K562 (cell line): ENCODE measurements around the gene GTF2A2. TPM values are rescaled to one million over a fixed set of nuclear protein-coding genes. Genes with fewer than 3 reads are reported as not detected.

Experiments
- ATAC-seq: fragments of 200-7000 bp; cut with Tn5 transposase; 3 replicates; pipeline ENCODE4 v1.9.1; 2020; ENCODE audit warnings: moderate library complexity
- BruUV-seq: library from RNA; stranded (reverse); fragments of 400-500 nt; replicated peaks from 2 replicates; lab custom pipeline; 2021; lab: Mats Ljungman, UMichigan
- CTCF ChIA-PET: fragments of 300-600 bp; formaldehyde crosslinking; extraction: SDS; loops from one replicate; lab custom pipeline; 2021; ENCODE audit warnings: low intra/inter-chr PET ratio; lab: Yijun Ruan, JAX
- POLR2A ChIA-PET: fragments of 300-600, 350-650 bp; sonication (Branson Sonifier 250); formaldehyde crosslinking; extraction: SDS; loops from one replicate; lab custom pipeline; 2021; ENCODE audit warnings: antibody characterized with exemption, inconsistent platforms; lab: Yijun Ruan, JAX
- DNase-seq, 4 experiments: peaks; one replicate each; pipeline versions ENCODE4 v3.0.0 to v3.0.0-alpha.2; 2011 to 2018; ENCODE audit warnings: low spot score in 3 of 4, mixed read lengths in 3 of 4; ENCODE audit errors: extremely low read depth in 1 of 4
- FAIRE-seq: peaks from 2 replicates; lab custom pipeline; 2011; peaks lifted over from hg19 to GRCh38; lab: Jason Lieb, UNC
- H2AFZ ChIP-seq: 2 replicates; pipeline ENCODE4 v1.6.0; 2011; ENCODE audit warnings: low read depth, low read length, control low read depth, inconsistent platforms
- H3K27ac ChIP-seq: fragments of 200-600 bp; 3 replicates; pipeline ENCODE4 v1.8.0; 2011; ENCODE audit warnings: low read depth, mild to moderate bottlenecking, control low read depth, inconsistent platforms, low read length, moderate library complexity, mixed read lengths; ENCODE audit errors: extremely low read depth
- H3K27me3 ChIP-seq, 2 experiments: fragments of 300-600 bp in 1 of 2; 2 replicates in 1 of 2; 3 replicates in 1 of 2; pipeline versions ENCODE4 v1.6.0 to v1.8.0; 2011; ENCODE audit warnings: inconsistent platforms in 2 of 2, low read length in 2 of 2, mild to moderate bottlenecking in 1 of 2, mixed read lengths in 1 of 2, moderate library complexity in 1 of 2; ENCODE audit not compliant: control insufficient read depth in 2 of 2, insufficient read depth in 2 of 2
- H3K36me3 ChIP-seq: fragments of 300-600 bp; 3 replicates; pipeline ENCODE4 v1.8.0; 2011; ENCODE audit warnings: mild to moderate bottlenecking, low read length, inconsistent platforms; ENCODE audit not compliant: control insufficient read depth, insufficient read depth
- H3K4me1 ChIP-seq, 2 experiments: fragments of 200-600 bp in 1 of 2; replicated peaks in 1 of 2; 2 replicates in 1 of 2; 3 replicates in 1 of 2; pipeline versions ENCODE4 v1.5.1 to v1.8.0; 2011; ENCODE audit warnings: inconsistent platforms in 2 of 2, low read length in 2 of 2, mild to moderate bottlenecking in 1 of 2, mixed read lengths in 1 of 2, moderate library complexity in 1 of 2; ENCODE audit not compliant: control insufficient read depth in 2 of 2, insufficient read depth in 2 of 2
- H3K4me2 ChIP-seq: 2 replicates; pipeline ENCODE4 v1.6.1; 2011; ENCODE audit warnings: low read length, control low read depth, inconsistent platforms, mixed read lengths; ENCODE audit not compliant: insufficient read depth
- H3K4me3 ChIP-seq: fragments of 200-600 bp; sonication (generic), shearing (Covaris generic); 2 replicates; pipeline ENCODE4 v1.5.1; 2016; ENCODE audit warnings: control low read depth, inconsistent platforms
- H3K79me2 ChIP-seq: fragments of 200-600 bp; 3 replicates; pipeline ENCODE4 v1.8.0; 2011; ENCODE audit warnings: low read length, inconsistent platforms; ENCODE audit not compliant: control insufficient read depth, insufficient read depth
- H3K9ac ChIP-seq, 2 experiments: 2 replicates each; pipeline versions ENCODE4 v1.6.0 to v1.6.1; 2011; ENCODE audit warnings: low read depth in 2 of 2, low read length in 2 of 2, control low read depth in 1 of 2, inconsistent platforms in 1 of 2, mild to moderate bottlenecking in 1 of 2, mixed read lengths in 1 of 2; ENCODE audit not compliant: insufficient read depth in 1 of 2
- H3K9me1 ChIP-seq: one replicate; pipeline ENCODE4 v1.6.0; 2011; ENCODE audit warnings: inconsistent platforms, mild to moderate bottlenecking, low read length, moderate library complexity; ENCODE audit not compliant: control insufficient read depth, insufficient read depth
- H3K9me3 ChIP-seq: replicated peaks from 2 replicates; pipeline ENCODE4 v1.5.1; 2011; ENCODE audit warnings: low read depth, low read length, inconsistent platforms; ENCODE audit not compliant: control insufficient read depth, insufficient read depth
- H4K20me1 ChIP-seq: replicated peaks from 2 replicates; pipeline ENCODE4 v1.6.1; 2011; ENCODE audit warnings: low read length, inconsistent platforms, mixed read lengths; ENCODE audit not compliant: control insufficient read depth, insufficient read depth
- DPF2 ChIP-seq: fragments of 450-650 bp; IDR thresholded peaks from 2 replicates; pipeline ENCODE4 v1.6.1; 2016
- GABPB1 ChIP-seq: sonication (generic); formaldehyde crosslinking; IDR thresholded peaks from 2 replicates; pipeline ENCODE4 v1.8.0; 2022; ENCODE audit warnings: mild to moderate bottlenecking, missing genetic modification reagents
- GABPB2 ChIP-seq: fragments of 250-450 bp; sonication (Bioruptor Pico); conservative IDR thresholded peaks from 2 replicates; pipeline ENCODE4 v1.5.1; 2021; ENCODE audit warnings: mild to moderate bottlenecking
- GTF3C2 ChIP-seq: IDR thresholded peaks from 3 replicates; pipeline ENCODE4 v1.6.1; 2011; ENCODE audit warnings: borderline replicate concordance, mild to moderate bottlenecking, moderate library complexity; ENCODE audit not compliant: insufficient read length; ENCODE audit errors: extremely low read depth
- HINFP ChIP-seq: fragments of 450-650 bp; conservative IDR thresholded peaks from 2 replicates; pipeline ENCODE4 v1.6.1; 2016; ENCODE audit warnings: missing genetic modification characterization, low read depth, mild to moderate bottlenecking, control low read depth, missing compliant biosample characterization
- HNRNPUL1 ChIP-seq: fragments of 200-400 bp; formaldehyde crosslinking; IDR thresholded peaks from 2 replicates; pipeline ENCODE4 v1.6.1; 2017; ENCODE audit warnings: low read length
- MCM7 ChIP-seq, 2 experiments: fragments of 450-650 bp; IDR thresholded peaks; 2 replicates each; pipeline ENCODE4 v1.6.1; 2016 to 2018
- NCOA2 ChIP-seq, 2 experiments: fragments of 450-650 bp; IDR thresholded peaks; 2 replicates each; pipeline ENCODE4 v1.6.1; 2018; ENCODE audit warnings: mild to moderate bottlenecking in 2 of 2, moderate library complexity in 1 of 2; ENCODE audit not compliant: partially characterized antibody in 2 of 2
- SIRT6 ChIP-seq: IDR thresholded peaks from one replicate; pipeline ENCODE4 v1.6.1; 2012; ENCODE audit warnings: low read depth, mild to moderate bottlenecking, control low read depth, inconsistent platforms, low read length, moderate library complexity
- SMARCA4 ChIP-seq: fragments of 450-650 bp; IDR thresholded peaks from 2 replicates; pipeline ENCODE4 v1.6.1; 2016
- SNIP1 ChIP-seq: fragments of 450-650 bp; IDR thresholded peaks from 2 replicates; pipeline ENCODE4 v1.7.1; 2017; ENCODE audit warnings: low read depth, mild to moderate bottlenecking
- ZBTB17 ChIP-seq: fragments of 450-650 bp; formaldehyde crosslinking; IDR thresholded peaks from 2 replicates; pipeline ENCODE4 v1.4.0; 2020; ENCODE audit warnings: mild to moderate bottlenecking
- ZNF133 ChIP-seq: fragments of 250-450 bp; sonication (Bioruptor Pico); IDR thresholded peaks from 2 replicates; pipeline ENCODE4 v1.4.0; 2020; ENCODE audit warnings: mild to moderate bottlenecking
- WGBS: fragments of 100-300 bp; shearing (Covaris generic); methylation state at CpG from one replicate; pipeline ENCODE4 v1.1.6; 2016; ENCODE audit warnings: low coverage, mixed read lengths; ENCODE audit not compliant: insufficient coverage; ENCODE audit errors: missing lambda C conversion rate; 5-methylcytosine and 5-hydroxymethylcytosine counted together
- in situ Hi-C: fragments of 300-500 bp; cut with MboI; formaldehyde crosslinking; loops from 4 replicates; pipeline ENCODE4 v1.15.0; 2018; ENCODE audit warnings: inconsistent platforms, mixed read lengths
- intact Hi-C: fragments of 100-400 bp; cut with micrococcal nuclease; formaldehyde crosslinking; loops from 2 replicates; pipeline ENCODE4 v1.14.2; 2022
- polyA plus RNA-seq, 8 experiments: library from polyadenylated mRNA; depleted of rRNA in 4 of 8; stranded (reverse) in 5 of 8; unstranded in 3 of 8; fragments of >200 nt; fragmentation: Nextera tagmentation in 2 of 8; fragmentation: Illumina TruSeq in 1 of 8; extraction: Ambion mirVana in 2 of 8; extraction: Trizol in 1 of 8; gene quantifications; 2 replicates each; pipeline versions ENCODE4 v1.2.1 to v1.2.3, GENCODE V29; 2011 to 2014; ENCODE audit warnings: inconsistent platforms in 1 of 8, missing spikeins in 1 of 8
- total RNA-seq, 7 experiments: library from RNA; depleted of rRNA in 6 of 7; stranded (reverse); fragments of >200 nt in 6 of 7; fragmentation: Illumina TruSeq in 2 of 7; extraction: Trizol in 2 of 7; gene quantifications; 2 replicates each; pipeline versions ENCODE4 v1.2.1 to v1.2.3, GENCODE V29; 2011 to 2021; ENCODE audit warnings: low replicate concordance in 1 of 7
- TF ChIP-seq, protein P1 (sequence below), 2 experiments: fragments of 150-350 bp in 1 of 2; IDR thresholded peaks; 2 replicates each; pipeline ENCODE4 v1.6.1; 2012 to 2016; ENCODE audit warnings: low read depth in 2 of 2, low read length in 2 of 2, mild to moderate bottlenecking in 1 of 2, moderate library complexity in 1 of 2

GTF2A2 gene
- total and polyA plus RNA-seq, 9 of the 15 experiments (the other 6 are each of a cell fraction or from before 2014, with no cell fraction given) = 128 to 656 (median 172) TPM

- Histone ChIP-seq H3K9me3 (no peaks in the 10 kb centered on the region), H3K36me3 (no peaks in the 10 kb centered on the region), H3K9me1 (no peaks in the 10 kb centered on the region), H3K27me3 (0 out of 5 replicates have a peak, but pooled peaks cover 0 to 4% of the 10 kb centered on the region in 2 experiments), H3K79me2 (no peaks in the 10 kb centered on the region), H3K4me3 (no peak within 1 kb of the TSS), H2AFZ (no peak within 1 kb of the TSS), H3K4me2 (no peak within 1 kb of the TSS), H4K20me1 (no peaks in the 10 kb centered on the region), H3K9ac (no peak within 1 kb of the TSS), H3K27ac (no peak within 1 kb of the TSS), H3K4me1 (no peaks in the 10 kb centered on the region)
- DNase-seq (no peak), ATAC-seq (no peak), FAIRE-seq (no peak)
- intact Hi-C loops = no loop called here
- no TSS peak for BruUV-seq
- in situ Hi-C loops = no loop called here
- CTCF ChIA-PET = no interaction called here
- WGBS = 2% methylated on average over 8 of the region's 8 CpGs
- POLR2A ChIA-PET = interaction anchor here (1.2 kb wide), 2 partner anchors 75 to 250 kb away, joined by 3 read pairs; no protein-coding TSS in a partner anchor
- TF ChIP-seq ZBTB17 (CRISPR knock-in tag) (no peak), HNRNPUL1 (no peak), SIRT6 (no peak), ZNF133 (CRISPR knock-in tag) (no peak), MCM7 (IDR thresholded peaks at IDR 0.05) (no peak), SMARCA4 (no peak), HINFP (tag) (no peak), GABPB2 (no peak), GABPB1 (CRISPR knock-in tag) (no peak), GTF3C2 (no peak), SNIP1 (no peak), NCOA2 (IDR thresholded peaks at IDR 0.05; ENCODE audit: partially characterized antibody in 2 of 2) (no peak), DPF2 (no peak)
- TF ChIP-seq, protein P1, sequence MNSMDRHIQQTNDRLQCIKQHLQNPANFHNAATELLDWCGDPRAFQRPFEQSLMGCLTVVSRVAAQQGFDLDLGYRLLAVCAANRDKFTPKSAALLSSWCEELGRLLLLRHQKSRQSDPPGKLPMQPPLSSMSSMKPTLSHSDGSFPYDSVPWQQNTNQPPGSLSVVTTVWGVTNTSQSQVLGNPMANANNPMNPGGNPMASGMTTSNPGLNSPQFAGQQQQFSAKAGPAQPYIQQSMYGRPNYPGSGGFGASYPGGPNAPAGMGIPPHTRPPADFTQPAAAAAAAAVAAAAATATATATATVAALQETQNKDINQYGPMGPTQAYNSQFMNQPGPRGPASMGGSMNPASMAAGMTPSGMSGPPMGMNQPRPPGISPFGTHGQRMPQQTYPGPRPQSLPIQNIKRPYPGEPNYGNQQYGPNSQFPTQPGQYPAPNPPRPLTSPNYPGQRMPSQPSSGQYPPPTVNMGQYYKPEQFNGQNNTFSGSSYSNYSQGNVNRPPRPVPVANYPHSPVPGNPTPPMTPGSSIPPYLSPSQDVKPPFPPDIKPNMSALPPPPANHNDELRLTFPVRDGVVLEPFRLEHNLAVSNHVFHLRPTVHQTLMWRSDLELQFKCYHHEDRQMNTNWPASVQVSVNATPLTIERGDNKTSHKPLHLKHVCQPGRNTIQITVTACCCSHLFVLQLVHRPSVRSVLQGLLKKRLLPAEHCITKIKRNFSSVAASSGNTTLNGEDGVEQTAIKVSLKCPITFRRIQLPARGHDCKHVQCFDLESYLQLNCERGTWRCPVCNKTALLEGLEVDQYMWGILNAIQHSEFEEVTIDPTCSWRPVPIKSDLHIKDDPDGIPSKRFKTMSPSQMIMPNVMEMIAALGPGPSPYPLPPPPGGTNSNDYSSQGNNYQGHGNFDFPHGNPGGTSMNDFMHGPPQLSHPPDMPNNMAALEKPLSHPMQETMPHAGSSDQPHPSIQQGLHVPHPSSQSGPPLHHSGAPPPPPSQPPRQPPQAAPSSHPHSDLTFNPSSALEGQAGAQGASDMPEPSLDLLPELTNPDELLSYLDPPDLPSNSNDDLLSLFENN (IDR thresholded peaks at IDR 0.05; ENCODE audit: low read depth in 2 of 2, low read length in 2 of 2) = no peak
Measured at GRCh38 chr15:59611276-59612260, 45.7 kb downstream of the GTF2A2 start, which contains the start of gene GCNT3. Gene GCNT3 (plus strand): TSS chr15:59611783. CDS start chr15:59618239, 6,456 bp downstream.
